ENCODE data around the gene ICA1. TPM values are rescaled to one million over a fixed set of nuclear protein-coding genes. Genes with fewer than 3 reads are reported as not detected.

ICA1 gene
- total and polyA plus RNA-seq, 2 of the 4 experiments (the other 2 are of a cell fraction): not detected

DNA sequence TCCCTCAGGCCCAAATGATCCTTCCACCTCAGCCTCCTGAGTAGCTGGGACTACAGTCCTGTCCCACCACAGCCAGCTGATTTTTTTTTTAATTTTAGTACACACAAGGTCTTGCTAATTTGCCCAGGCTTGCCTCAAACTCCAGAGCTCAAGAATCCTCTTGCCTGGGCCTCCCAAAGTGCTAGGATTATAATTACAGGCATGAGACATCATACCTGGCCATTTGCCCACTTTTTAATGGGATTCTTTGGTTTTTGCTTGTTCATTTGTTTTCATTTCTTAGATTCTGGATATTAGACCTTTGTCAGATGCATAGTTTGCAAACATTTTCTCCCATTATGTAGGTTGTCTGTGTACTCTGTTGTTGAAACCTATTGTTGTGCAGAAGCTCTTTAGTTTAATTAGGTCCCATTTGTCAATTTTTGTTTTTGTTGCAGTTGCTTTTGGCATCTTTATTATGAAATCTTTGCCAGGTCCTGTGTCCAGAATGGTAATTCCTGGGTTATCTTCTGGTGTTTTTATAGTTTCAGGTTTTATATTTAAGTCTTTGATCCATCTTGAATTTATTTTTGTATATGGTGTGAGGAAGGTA lies 198.2 kb downstream of the ICA1 start:
- no peak overlapping the region for H3K4ac ChIP-seq (ENCODE audit: low read depth, low read length)
- ATAC-seq (ENCODE audit: low read depth) (no peak), DNase-seq (peak; percentile 23)
- H3K9me1 ChIP-seq (ENCODE audit: insufficient read depth, low read length): no peaks in the 10 kb centered on the region
- no peak overlapping the region for H4K5ac ChIP-seq (ENCODE audit: low read depth, low read length)
- intact Hi-C loops (cut with micrococcal nuclease) (no loop called here), dilution Hi-C loops (cut with HindIII; ENCODE audit: low sequenced_read_pairs, unreplicated experiment) (no loop called here), in situ Hi-C loops (cut with MboI; ENCODE audit: low sequenced_read_pairs) (no loop called here)
- H2AFZ ChIP-seq (replicated peaks; ENCODE audit: low read length, poor library complexity): no peak overlapping the region
- H3K4me1 ChIP-seq (ENCODE audit: control insufficient read depth, insufficient read depth, low read length): peaks cover 2% of the 10 kb centered on the region; the same call in 1 of the 2 replicates
- no peaks in the 10 kb centered on the region for H3K9me3 ChIP-seq (ENCODE audit: control insufficient read depth, insufficient read depth, low read length)
- no peaks in the 10 kb centered on the region for H3K27me3 ChIP-seq (ENCODE audit: control insufficient read depth, insufficient read depth, low read length)
- H3K4me2 ChIP-seq (ENCODE audit: low read depth, low read length): no peak overlapping the region
- H3K9ac ChIP-seq (ENCODE audit: low read depth, low read length): no peak overlapping the region
- peaks cover 0 to 4% of the 10 kb centered on the region in 2 experiments; a peak in 2 of 4 replicates for H3K79me1 ChIP-seq (ENCODE audit: low read depth in 1 of 2, low read length in 2 of 2)
- no peak overlapping the region for H3K27ac ChIP-seq (ENCODE audit: insufficient read depth, low read length)
- no peak overlapping the region for H2BK5ac ChIP-seq (ENCODE audit: low read depth, low read length, poor library complexity, severe bottlenecking)
- no peak overlapping the region for H4K8ac ChIP-seq (ENCODE audit: low read depth in 2 of 2, low read length in 2 of 2)
- H3K23ac ChIP-seq (ENCODE audit: low read depth, low read length): no peak overlapping the region
- no peak overlapping the region for H4K91ac ChIP-seq (ENCODE audit: insufficient read depth, low read depth, low read length)
- TF ChIP-seq, protein P1, sequence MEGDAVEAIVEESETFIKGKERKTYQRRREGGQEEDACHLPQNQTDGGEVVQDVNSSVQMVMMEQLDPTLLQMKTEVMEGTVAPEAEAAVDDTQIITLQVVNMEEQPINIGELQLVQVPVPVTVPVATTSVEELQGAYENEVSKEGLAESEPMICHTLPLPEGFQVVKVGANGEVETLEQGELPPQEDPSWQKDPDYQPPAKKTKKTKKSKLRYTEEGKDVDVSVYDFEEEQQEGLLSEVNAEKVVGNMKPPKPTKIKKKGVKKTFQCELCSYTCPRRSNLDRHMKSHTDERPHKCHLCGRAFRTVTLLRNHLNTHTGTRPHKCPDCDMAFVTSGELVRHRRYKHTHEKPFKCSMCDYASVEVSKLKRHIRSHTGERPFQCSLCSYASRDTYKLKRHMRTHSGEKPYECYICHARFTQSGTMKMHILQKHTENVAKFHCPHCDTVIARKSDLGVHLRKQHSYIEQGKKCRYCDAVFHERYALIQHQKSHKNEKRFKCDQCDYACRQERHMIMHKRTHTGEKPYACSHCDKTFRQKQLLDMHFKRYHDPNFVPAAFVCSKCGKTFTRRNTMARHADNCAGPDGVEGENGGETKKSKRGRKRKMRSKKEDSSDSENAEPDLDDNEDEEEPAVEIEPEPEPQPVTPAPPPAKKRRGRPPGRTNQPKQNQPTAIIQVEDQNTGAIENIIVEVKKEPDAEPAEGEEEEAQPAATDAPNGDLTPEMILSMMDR (conservative IDR thresholded peaks at IDR 0.05; ENCODE audit: low read depth, low read length): no peak
- TF ChIP-seq NFE2L2 (IDR thresholded peaks at IDR 0.05; ENCODE audit: low read depth, low read length) (no peak), USF2 (IDR thresholded peaks at IDR 0.05; ENCODE audit: low read depth, low read length) (no peak), FOS (IDR thresholded peaks at IDR 0.05; ENCODE audit: low read depth, low read length) (no peak), SMC3 (IDR thresholded peaks at IDR 0.05; ENCODE audit: low read depth, low read length) (no peak), RAD21 (IDR thresholded peaks at IDR 0.05; ENCODE audit: low read length) (no peak), CEBPB (IDR thresholded peaks at IDR 0.05; ENCODE audit: low read depth, low read length) (no peak), BHLHE40 (IDR thresholded peaks at IDR 0.05; ENCODE audit: low read depth, low read length) (no peak), CHD1 (IDR thresholded peaks at IDR 0.05; ENCODE audit: low read depth, low read length) (no peak), MAFK (IDR thresholded peaks at IDR 0.05; ENCODE audit: low read depth, low read length) (no peak), POLR2A (IDR thresholded peaks at IDR 0.05; ENCODE audit: low read depth, low read length) (no peak), RCOR1 (IDR thresholded peaks at IDR 0.05; ENCODE audit: insufficient replicate concordance, low read length) (no peak), RFX5 (IDR thresholded peaks at IDR 0.05; ENCODE audit: low read depth, low read length) (no peak)
- TF ChIP-seq, protein P2, sequence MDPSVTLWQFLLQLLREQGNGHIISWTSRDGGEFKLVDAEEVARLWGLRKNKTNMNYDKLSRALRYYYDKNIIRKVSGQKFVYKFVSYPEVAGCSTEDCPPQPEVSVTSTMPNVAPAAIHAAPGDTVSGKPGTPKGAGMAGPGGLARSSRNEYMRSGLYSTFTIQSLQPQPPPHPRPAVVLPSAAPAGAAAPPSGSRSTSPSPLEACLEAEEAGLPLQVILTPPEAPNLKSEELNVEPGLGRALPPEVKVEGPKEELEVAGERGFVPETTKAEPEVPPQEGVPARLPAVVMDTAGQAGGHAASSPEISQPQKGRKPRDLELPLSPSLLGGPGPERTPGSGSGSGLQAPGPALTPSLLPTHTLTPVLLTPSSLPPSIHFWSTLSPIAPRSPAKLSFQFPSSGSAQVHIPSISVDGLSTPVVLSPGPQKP (IDR thresholded peaks at IDR 0.05; ENCODE audit: borderline replicate concordance, low read depth, low read length): no peak
- no peak overlapping the region for H3K14ac ChIP-seq (replicated peaks; ENCODE audit: low read depth, low read length)
- H3K56ac ChIP-seq (ENCODE audit: extremely low read depth, insufficient read depth, low read length): no peak overlapping the region
- no peaks in the 10 kb centered on the region for H4K20me1 ChIP-seq (ENCODE audit: insufficient read depth, low read length)
- peaks cover 2% of the 10 kb centered on the region; the same call in 1 of the 2 replicates for H3K36me3 ChIP-seq (ENCODE audit: control insufficient read depth, insufficient read depth, low read length)
- ChIA-PET CTCF (no interaction called here), POLR2A (ENCODE audit: unreplicated experiment) (no interaction called here)
- no TSS peak for BruUV-seq (replicated peaks)
- no peak overlapping the region for H2BK15ac ChIP-seq (ENCODE audit: low read depth, low read length)
- no peak overlapping the region for H2BK20ac ChIP-seq (ENCODE audit: low read depth, low read length)
- no peak overlapping the region for H3K18ac ChIP-seq (ENCODE audit: low read depth, low read length)
- no peak overlapping the region for H2AK9ac ChIP-seq (replicated peaks; ENCODE audit: low read depth, low read length, poor library complexity)
- H3K4me3 ChIP-seq (ENCODE audit: insufficient read depth, low read depth, low read length): no peak overlapping the region
- H2AK5ac ChIP-seq (ENCODE audit: low read depth, low read length): no peak overlapping the region
- H2BK120ac ChIP-seq (ENCODE audit: low read depth, low read length): no peak overlapping the region

Measured in IMR-90 (cell line).